Measurements from ENCODE around the gene ASPSCR1.

DNA sequence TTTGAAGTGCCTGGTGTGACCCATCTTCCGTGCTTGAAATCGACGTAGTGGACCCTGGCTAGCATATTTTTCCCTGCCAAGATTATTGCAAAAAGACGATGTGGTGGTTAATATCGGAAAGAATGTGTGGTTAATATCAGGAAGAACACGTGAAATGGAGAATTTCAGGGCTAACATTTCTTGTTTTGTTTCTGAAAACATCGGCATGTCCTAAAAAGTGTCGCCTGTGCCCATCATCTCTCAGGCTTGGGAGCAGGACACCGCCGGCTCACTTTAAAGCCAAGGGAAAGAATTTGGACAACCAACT lies 60.4 kb downstream of the ASPSCR1 start:
- TF ChIP-seq TAF1 (IDR thresholded peaks at IDR 0.05; ENCODE audit: low read depth, low read length) (no peak), POU2F2 (IDR thresholded peaks at IDR 0.05; ENCODE audit: low read depth, low read length) (no peak), POLR2AphosphoS5 (IDR thresholded peaks at IDR 0.05; ENCODE audit: low read depth, low read length) (no peak), POLR2A (IDR thresholded peaks at IDR 0.05; ENCODE audit: low read depth, low read length) (no peak)

Data from GM12891 (cell line).